ENCODE measurements around the gene GABRD.

GABRD gene

GRCh38 chr1:2070800-2071530 lies 51.8 kb downstream of the GABRD start:
- Mint-ChIP-seq H3K4me1 (peaks cover 10 to 12% of the 10 kb centered on the region in 2 donors), H3K27ac (no peak overlapping the region), H3K36me3 (peaks cover 31 to 45% of the 10 kb centered on the region in 2 donors), H3K9me3 (no peaks in the 10 kb centered on the region), H3K4me3 (no peak overlapping the region), H3K27me3 (no peaks in the 10 kb centered on the region)
- ATAC-seq (replicated peaks): no peak
- no peak for DNase-seq

GRCh38 chr1:2072109-2072806 lies 53.1 kb downstream of the GABRD start:
- DNase-seq (no peak), ATAC-seq (replicated peaks) (peak in 1 of 2 donors; percentile 27)
- H3K27ac Mint-ChIP-seq: no peak overlapping the region
- H3K4me1 Mint-ChIP-seq: peaks cover 8 to 10% of the 10 kb centered on the region in 2 donors
- H3K27me3 Mint-ChIP-seq: no peaks in the 10 kb centered on the region
- H3K4me3 Mint-ChIP-seq: no peak overlapping the region
- H3K36me3 Mint-ChIP-seq: peaks cover 36 to 44% of the 10 kb centered on the region in 2 donors
- peaks cover 4 to 6% of the 10 kb centered on the region in 2 donors for H3K9me3 Mint-ChIP-seq

- no peak overlapping the region for H3K27ac Mint-ChIP-seq
- H3K4me3 Mint-ChIP-seq: no peak overlapping the region
- ATAC-seq (replicated peaks) (no peak), DNase-seq (no peak)
- H3K36me3 Mint-ChIP-seq: peaks cover 39 to 45% of the 10 kb centered on the region in 2 donors
- H3K27me3 Mint-ChIP-seq: no peaks in the 10 kb centered on the region
- H3K4me1 Mint-ChIP-seq: peaks cover 7 to 10% of the 10 kb centered on the region in 2 donors
- peaks cover 9 to 11% of the 10 kb centered on the region in 2 donors for H3K9me3 Mint-ChIP-seq
These were observed 53.7 kb downstream of the GABRD start for GRCh38 chr1:2072891-2073290.

- Mint-ChIP-seq H3K27me3 (no peaks in the 10 kb centered on the region), H3K36me3 (peaks cover 42 to 49% of the 10 kb centered on the region in 2 donors), H3K4me3 (no peak overlapping the region), H3K27ac (no peak overlapping the region), H3K4me1 (peaks cover 7 to 10% of the 10 kb centered on the region in 2 donors), H3K9me3 (peaks cover 15 to 18% of the 10 kb centered on the region in 2 donors)
- DNase-seq (no peak), ATAC-seq (replicated peaks) (no peak)
These were observed 54.5 kb downstream of the GABRD start for GRCh38 chr1:2073382-2074230.

- H3K9me3 Mint-ChIP-seq: peaks cover 16 to 19% of the 10 kb centered on the region in 2 donors
- H3K4me1 Mint-ChIP-seq: peaks cover 7 to 10% of the 10 kb centered on the region in 2 donors
- H3K27me3 Mint-ChIP-seq: no peaks in the 10 kb centered on the region
- peaks cover 49 to 52% of the 10 kb centered on the region in 2 donors for H3K36me3 Mint-ChIP-seq
- ATAC-seq (replicated peaks) (no peak), DNase-seq (no peak)
- no peak overlapping the region for H3K27ac Mint-ChIP-seq
- no peak overlapping the region for H3K4me3 Mint-ChIP-seq
These were observed 55.3 kb downstream of the GABRD start for GRCh38 chr1:2074396-2074795.

GRCh38 chr1:2074944-2075740 lies 56.0 kb downstream of the GABRD start:
- DNase-seq (no peak), ATAC-seq (replicated peaks) (no peak)
- Mint-ChIP-seq H3K4me1 (peaks cover 7 to 10% of the 10 kb centered on the region in 2 donors), H3K27ac (no peak overlapping the region), H3K4me3 (no peak overlapping the region), H3K9me3 (peaks cover 18 to 19% of the 10 kb centered on the region in 2 donors), H3K27me3 (no peaks in the 10 kb centered on the region), H3K36me3 (peaks cover 56 to 59% of the 10 kb centered on the region in 2 donors)

- peaks cover 18 to 19% of the 10 kb centered on the region in 2 donors for H3K9me3 Mint-ChIP-seq
- no peak for DNase-seq
- no peak overlapping the region for H3K27ac Mint-ChIP-seq
- no peaks in the 10 kb centered on the region for H3K27me3 Mint-ChIP-seq
- peaks cover 7 to 9% of the 10 kb centered on the region in 2 donors for H3K4me1 Mint-ChIP-seq
- ATAC-seq (replicated peaks): no peak
- H3K4me3 Mint-ChIP-seq: no peak overlapping the region
- peaks cover 60 to 68% of the 10 kb centered on the region in 2 donors for H3K36me3 Mint-ChIP-seq
These were observed 57.7 kb downstream of the GABRD start for GRCh38 chr1:2076826-2077225.

- DNase-seq: no peak
- Mint-ChIP-seq H3K27me3 (no peaks in the 10 kb centered on the region), H3K36me3 (peaks cover 60 to 64% of the 10 kb centered on the region in 2 donors), H3K4me1 (no peaks in the 10 kb centered on the region), H3K27ac (no peak overlapping the region), H3K4me3 (no peak overlapping the region), H3K9me3 (peaks cover 18 to 19% of the 10 kb centered on the region in 2 donors)
- ATAC-seq (replicated peaks): no peak
These were observed 59.0 kb downstream of the GABRD start for GRCh38 chr1:2078170-2078569.

GRCh38 chr1:2079396-2080085 lies 60.4 kb downstream of the GABRD start:
- ATAC-seq (replicated peaks) (no peak), DNase-seq (no peak)
- no peak overlapping the region for H3K27ac Mint-ChIP-seq
- no peaks in the 10 kb centered on the region for H3K27me3 Mint-ChIP-seq
- H3K4me1 Mint-ChIP-seq: no peaks in the 10 kb centered on the region
- peaks cover 18 to 19% of the 10 kb centered on the region in 2 donors for H3K9me3 Mint-ChIP-seq
- H3K4me3 Mint-ChIP-seq: no peak overlapping the region
- peaks cover 52 to 57% of the 10 kb centered on the region in 2 donors for H3K36me3 Mint-ChIP-seq

GRCh38 chr1:2080140-2080539 lies 61.0 kb downstream of the GABRD start:
- H3K4me3 Mint-ChIP-seq: no peak overlapping the region
- no peak overlapping the region for H3K27ac Mint-ChIP-seq
- peaks cover 48 to 54% of the 10 kb centered on the region in 2 donors for H3K36me3 Mint-ChIP-seq

More at GRCh38 chr1:2080140-2080539, 61.0 kb downstream of the GABRD start:
- ATAC-seq (replicated peaks) (no peak), DNase-seq (no peak)
- H3K4me1 Mint-ChIP-seq: no peaks in the 10 kb centered on the region
- no peaks in the 10 kb centered on the region for H3K27me3 Mint-ChIP-seq
- H3K9me3 Mint-ChIP-seq: peaks cover 18 to 19% of the 10 kb centered on the region in 2 donors

Measured in stimulated activated naive B cell treated with anti-CD40 and anti-IgM and Interleukin-4, amounts not matched to agents 10 μg/mL and 1 μg/mL and 100 μg/mL, for 72 hours (primary cell).